GM08714 (cell line): ENCODE results near the gene ANKRD6.

Experiments
- H3K4me3 ChIP-seq: fragments of 200-500 bp; sonication (Bioruptor generic); 2 replicates; pipeline ENCODE4 v1.5.1; 2014; ENCODE audit warnings: mild to moderate bottlenecking, low read length, inconsistent platforms
- ZNF274 ChIP-seq: IDR thresholded peaks from 2 replicates; pipeline ENCODE4 v1.6.1; 2012; ENCODE audit warnings: mild to moderate bottlenecking, low read depth, low read length

The ANKRD6 gene

GRCh38 chr6:89434954-89435353 lies 2.0 kb downstream of the ANKRD6 start:
- no peak overlapping the region for H3K4me3 ChIP-seq
- TF ChIP-seq ZNF274 = no peak

GRCh38 chr6:89436226-89436625 lies 3.3 kb downstream of the ANKRD6 start:
- H3K4me3 ChIP-seq = no peak overlapping the region
- no peak for TF ChIP-seq ZNF274

- no peak overlapping the region for H3K4me3 ChIP-seq
- TF ChIP-seq ZNF274 = no peak
Observed at GRCh38 chr6:89438248-89438647, 5.3 kb downstream of the ANKRD6 start.

GRCh38 chr6:89439014-89439413 lies 6.1 kb downstream of the ANKRD6 start:
- no peak overlapping the region for H3K4me3 ChIP-seq
- no peak for TF ChIP-seq ZNF274

GRCh38 chr6:89440200-89440599 lies 7.2 kb downstream of the ANKRD6 start:
- no peak overlapping the region for H3K4me3 ChIP-seq
- TF ChIP-seq ZNF274 = no peak

GRCh38 chr6:89443658-89444057 lies 10.7 kb downstream of the ANKRD6 start:
- no peak overlapping the region for H3K4me3 ChIP-seq
- TF ChIP-seq ZNF274 = no peak

- no peak overlapping the region for H3K4me3 ChIP-seq
- TF ChIP-seq ZNF274 = no peak
Observed at GRCh38 chr6:89449193-89449592, 16.2 kb downstream of the ANKRD6 start.

- H3K4me3 ChIP-seq = no peak overlapping the region
- no peak for TF ChIP-seq ZNF274
Observed at GRCh38 chr6:89452281-89452680, 19.3 kb downstream of the ANKRD6 start.

- no peak for TF ChIP-seq ZNF274
- no peak overlapping the region for H3K4me3 ChIP-seq
Observed at GRCh38 chr6:89454300-89454699, 21.3 kb downstream of the ANKRD6 start.

- no peak for TF ChIP-seq ZNF274
Observed at GRCh38 chr6:89458704-89459103, 25.8 kb downstream of the ANKRD6 start.

GRCh38 chr6:89459501-89459900 lies 26.5 kb downstream of the ANKRD6 start:
- H3K4me3 ChIP-seq = no peak overlapping the region
- TF ChIP-seq ZNF274 = no peak

More at GRCh38 chr6:89458704-89459103, 25.8 kb downstream of the ANKRD6 start:
- H3K4me3 ChIP-seq = no peak overlapping the region

GRCh38 chr6:89460713-89461112 lies 27.8 kb downstream of the ANKRD6 start:
- H3K4me3 ChIP-seq = no peak overlapping the region
- TF ChIP-seq ZNF274 = no peak

- no peak overlapping the region for H3K4me3 ChIP-seq
- no peak for TF ChIP-seq ZNF274
Observed at GRCh38 chr6:89462503-89462902, 29.6 kb downstream of the ANKRD6 start.

GRCh38 chr6:89464295-89464694 lies 31.3 kb downstream of the ANKRD6 start:
- no peak for TF ChIP-seq ZNF274
- H3K4me3 ChIP-seq = no peak overlapping the region

- no peak for TF ChIP-seq ZNF274
- no peak overlapping the region for H3K4me3 ChIP-seq
Observed at GRCh38 chr6:89467437-89467836, 34.5 kb downstream of the ANKRD6 start.

- no peak overlapping the region for H3K4me3 ChIP-seq
- TF ChIP-seq ZNF274 = no peak
Observed at GRCh38 chr6:89468998-89469397, 36.0 kb downstream of the ANKRD6 start.
